OCI-LY7 (cell line): ENCODE data around the gene KCNJ14. TPM values are rescaled to one million over a fixed set of nuclear protein-coding genes. Genes with fewer than 3 reads are reported as not detected.

Experiments used
- BruUV-seq: library from RNA; stranded (reverse); fragments of 400-500 nt; replicated peaks from 2 replicates; lab custom pipeline; 2021; lab: Mats Ljungman, UMichigan
- CTCF ChIA-PET: fragments of 300-600 bp; sonication (Branson Sonifier 250); formaldehyde crosslinking; loops from one replicate; lab custom pipeline; 2022; ENCODE audit warnings: antibody characterized with exemption; ENCODE audit not compliant: unreplicated experiment; lab: Charles Lee
- POLR2A ChIA-PET: fragments of 300-600 bp; sonication (Branson Sonifier 250); formaldehyde crosslinking; loops from one replicate; lab custom pipeline; 2022; ENCODE audit warnings: antibody characterized with exemption; lab: Charles Lee
- DNase-seq: peaks from one replicate; pipeline ENCODE4 v3.0.0-alpha.2; 2015; ENCODE audit warnings: low spot score
- H2AFZ ChIP-seq: fragments of 200-600 bp; sonication (generic), shearing (Covaris generic); 2 replicates; pipeline ENCODE4 v1.6.1; 2014; ENCODE audit warnings: mild to moderate bottlenecking, antibody characterized with exemption, low read length, moderate library complexity
- H3K27ac ChIP-seq: fragments of 200-600 bp; sonication (generic); 2 replicates; pipeline ENCODE4 v1.5.1; 2014; ENCODE audit warnings: mixed run types, low read depth, mild to moderate bottlenecking, moderate library complexity, low read length, inconsistent platforms; ENCODE audit not compliant: poor library complexity, severe bottlenecking
- H3K36me3 ChIP-seq: fragments of 200-600 bp; sonication (generic); 2 replicates; pipeline ENCODE4 v1.6.1; 2014; ENCODE audit warnings: mild to moderate bottlenecking, antibody characterized with exemption, low read length, moderate library complexity, mixed read lengths; ENCODE audit not compliant: insufficient read depth
- H3K4me1 ChIP-seq: fragments of 200-600 bp; sonication (generic); 2 replicates; pipeline ENCODE4 v1.5.1; 2014; ENCODE audit warnings: mild to moderate bottlenecking, low read length; ENCODE audit not compliant: insufficient read depth, poor library complexity, severe bottlenecking
- H3K4me2 ChIP-seq: fragments of 200-600 bp; sonication (generic); 2 replicates; pipeline ENCODE4 v1.6.1; 2014; ENCODE audit warnings: mild to moderate bottlenecking, low read length
- H3K4me3 ChIP-seq: fragments of 200-600 bp; sonication (generic); 2 replicates; pipeline ENCODE4 v1.5.1; 2014; ENCODE audit warnings: mild to moderate bottlenecking, low read depth, low read length; ENCODE audit not compliant: poor library complexity, severe bottlenecking
- H3K79me2 ChIP-seq: fragments of 200-600 bp; sonication (generic); 2 replicates; pipeline ENCODE4 v1.6.1; 2016; ENCODE audit warnings: low read depth, mild to moderate bottlenecking, low read length, moderate library complexity, mixed read lengths; ENCODE audit not compliant: insufficient read depth
- H3K9me2 ChIP-seq: fragments of 200-600 bp; sonication (generic); 2 replicates; pipeline ENCODE4 v1.6.1; 2016; ENCODE audit warnings: mild to moderate bottlenecking, low read length, mixed read lengths; ENCODE audit not compliant: insufficient read depth
- H3K9me3 ChIP-seq: fragments of 200-600 bp; sonication (generic); 2 replicates; pipeline ENCODE4 v1.6.1; 2014; ENCODE audit warnings: mild to moderate bottlenecking, mixed run types, low read length, mixed read lengths
- H4K20me1 ChIP-seq: fragments of 200-600 bp; sonication (generic); 2 replicates; pipeline ENCODE4 v1.6.1; 2014; ENCODE audit warnings: mild to moderate bottlenecking, antibody characterized with exemption, low read length, moderate library complexity, mixed read lengths; ENCODE audit not compliant: insufficient read depth
- EZH2phosphoT487 ChIP-seq: fragments of 200-600 bp; sonication (generic); IDR thresholded peaks from 2 replicates; pipeline ENCODE4 v1.6.1; 2018; ENCODE audit warnings: low read depth, borderline replicate concordance, mild to moderate bottlenecking, mixed run types, antibody characterized with exemption, low read length, moderate library complexity, mixed read lengths
- intact Hi-C: fragments of 100-400 bp; cut with micrococcal nuclease; formaldehyde crosslinking; loops from one replicate; pipeline ENCODE4 v1.10.0; 2022; ENCODE audit not compliant: unreplicated experiment
- total RNA-seq, 2 experiments: library from RNA; depleted of rRNA in 1 of 2; stranded (reverse); fragments of >200 nt in 1 of 2; shearing (Covaris generic) in 1 of 2; gene quantifications; 2 replicates each; pipeline ENCODE4 v1.2.3, GENCODE V29; 2014 to 2022
- TF ChIP-seq, protein P1 (sequence below): fragments of 200-600 bp; sonication (generic); conservative IDR thresholded peaks from 2 replicates; pipeline ENCODE4 v1.5.1; 2014; ENCODE audit warnings: mild to moderate bottlenecking, antibody characterized with exemption, low read length, moderate library complexity, mixed read lengths

KCNJ14 gene
- total RNA-seq, 2 experiments from 2014 or later = 0.85 to 2.6 TPM

GRCh38 chr19:48443256-48443655 lies 12.1 kb upstream of the KCNJ14 start:
- Histone ChIP-seq H3K9me2 (no peaks in the 10 kb centered on the region), H3K9me3 (no peaks in the 10 kb centered on the region), H3K4me3 (no peak overlapping the region), H3K36me3 (peaks cover 12% of the 10 kb centered on the region), H3K4me2 (no peak overlapping the region), H3K4me1 (peaks cover 26% of the 10 kb centered on the region), H4K20me1 (no peaks in the 10 kb centered on the region), H2AFZ (no peak overlapping the region), H3K27ac (no peak overlapping the region), H3K79me2 (peaks cover 22% of the 10 kb centered on the region)
- BruUV-seq = no TSS peak
- ChIA-PET CTCF (no interaction called here), POLR2A (no interaction called here)
- no peak for DNase-seq
- intact Hi-C loops = no loop called here
- TF ChIP-seq EZH2phosphoT487 = no peak
- TF ChIP-seq, protein P1, sequence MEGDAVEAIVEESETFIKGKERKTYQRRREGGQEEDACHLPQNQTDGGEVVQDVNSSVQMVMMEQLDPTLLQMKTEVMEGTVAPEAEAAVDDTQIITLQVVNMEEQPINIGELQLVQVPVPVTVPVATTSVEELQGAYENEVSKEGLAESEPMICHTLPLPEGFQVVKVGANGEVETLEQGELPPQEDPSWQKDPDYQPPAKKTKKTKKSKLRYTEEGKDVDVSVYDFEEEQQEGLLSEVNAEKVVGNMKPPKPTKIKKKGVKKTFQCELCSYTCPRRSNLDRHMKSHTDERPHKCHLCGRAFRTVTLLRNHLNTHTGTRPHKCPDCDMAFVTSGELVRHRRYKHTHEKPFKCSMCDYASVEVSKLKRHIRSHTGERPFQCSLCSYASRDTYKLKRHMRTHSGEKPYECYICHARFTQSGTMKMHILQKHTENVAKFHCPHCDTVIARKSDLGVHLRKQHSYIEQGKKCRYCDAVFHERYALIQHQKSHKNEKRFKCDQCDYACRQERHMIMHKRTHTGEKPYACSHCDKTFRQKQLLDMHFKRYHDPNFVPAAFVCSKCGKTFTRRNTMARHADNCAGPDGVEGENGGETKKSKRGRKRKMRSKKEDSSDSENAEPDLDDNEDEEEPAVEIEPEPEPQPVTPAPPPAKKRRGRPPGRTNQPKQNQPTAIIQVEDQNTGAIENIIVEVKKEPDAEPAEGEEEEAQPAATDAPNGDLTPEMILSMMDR = no peak

GRCh38 chr19:48443731-48444128 lies 11.6 kb upstream of the KCNJ14 start:
- Histone ChIP-seq H3K4me1 (peaks cover 26% of the 10 kb centered on the region), H3K4me2 (no peak overlapping the region), H3K9me2 (no peaks in the 10 kb centered on the region), H3K4me3 (no peak overlapping the region), H4K20me1 (no peaks in the 10 kb centered on the region), H3K36me3 (peaks cover 17% of the 10 kb centered on the region), H3K79me2 (peaks cover 27% of the 10 kb centered on the region), H2AFZ (no peak overlapping the region), H3K27ac (no peak overlapping the region), H3K9me3 (no peaks in the 10 kb centered on the region)
- DNase-seq = no peak
- no peak for TF ChIP-seq EZH2phosphoT487
- TF ChIP-seq, protein P1 = no peak
- BruUV-seq = no TSS peak
- ChIA-PET CTCF (no interaction called here), POLR2A (no interaction called here)
- intact Hi-C loops = loop anchor here (2.0 kb wide), 1 partner anchor 59 kb away; no protein-coding TSS in a partner anchor

- H3K27ac ChIP-seq = peak overlapping the region; percentile 70
Measured at GRCh38 chr19:48444129-48444935, 11.0 kb upstream of the KCNJ14 start.

More at GRCh38 chr19:48444129-48444935, 11.0 kb upstream of the KCNJ14 start:
- intact Hi-C loops = loop anchor here (2.0 kb wide), 1 partner anchor 58 kb away; no protein-coding TSS in a partner anchor
- H3K4me1 ChIP-seq = peaks cover 26% of the 10 kb centered on the region
- peaks cover 29% of the 10 kb centered on the region for H3K79me2 ChIP-seq
- H3K9me2 ChIP-seq = no peaks in the 10 kb centered on the region
- H3K9me3 ChIP-seq = no peaks in the 10 kb centered on the region
- peak overlapping the region; percentile 97 for H3K4me3 ChIP-seq
- H4K20me1 ChIP-seq = no peaks in the 10 kb centered on the region
- ChIA-PET POLR2A (interaction anchor here (0.5 to 1.0 kb wide), 2 partner anchors 11 to 107 kb away, joined by 3 to 4 read pairs; no protein-coding TSS in a partner anchor), CTCF (no interaction called here)
- no peak for TF ChIP-seq EZH2phosphoT487
- TF ChIP-seq, protein P1 = no peak
- peaks cover 23% of the 10 kb centered on the region for H3K36me3 ChIP-seq
- H2AFZ ChIP-seq = peak overlapping the region; percentile 86
- no TSS peak for BruUV-seq
- no peak for DNase-seq
- peak overlapping the region; percentile 82 for H3K4me2 ChIP-seq
